GM19351 (cell line): ENCODE measurements around the gene FAM98B.

Experiments
- ATAC-seq: cut with Tn5 transposase; IDR thresholded peaks from one replicate; pipeline ENCODE4 v1.9.1; 2021; ENCODE audit warnings: mild to moderate bottlenecking, moderate library complexity; ENCODE audit not compliant: unreplicated experiment

Gene FAM98B

DNA sequence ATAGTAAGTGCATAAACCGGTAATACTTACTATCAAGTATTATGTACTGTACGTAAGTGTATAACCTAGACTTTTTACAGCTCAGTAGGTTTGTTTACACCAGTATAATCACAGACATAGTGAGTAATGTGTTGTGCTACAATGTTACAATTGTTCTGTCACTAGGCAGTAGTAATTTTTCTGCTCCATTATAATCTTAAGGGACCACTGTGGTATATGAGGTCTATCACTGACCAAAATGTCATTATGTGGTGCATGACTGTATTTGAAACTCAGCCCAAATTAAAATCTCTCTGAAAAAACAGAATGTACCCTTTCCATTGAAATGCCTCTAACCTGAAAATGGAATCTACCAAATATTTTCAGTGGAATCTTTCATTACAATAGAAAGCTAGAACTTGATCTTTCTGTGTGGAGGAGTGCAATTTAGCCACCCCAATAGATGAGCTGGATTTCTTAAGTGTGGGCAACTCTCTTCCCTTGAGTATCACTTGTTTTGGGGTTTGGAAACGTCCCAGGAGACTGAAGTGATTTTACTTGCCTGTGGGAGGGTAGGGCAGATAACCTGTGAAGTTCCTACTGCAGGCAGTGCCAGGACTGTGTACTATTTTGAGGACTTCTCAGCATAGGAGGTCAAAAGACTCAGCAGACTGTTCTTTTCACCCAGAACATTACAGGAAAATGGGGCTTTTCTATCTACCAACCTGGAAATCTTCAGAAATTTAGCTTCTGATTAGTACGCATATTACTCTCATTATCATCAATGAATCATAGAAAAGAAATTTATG is 50.9 kb downstream of the FAM98B start:
- no peak for ATAC-seq

GRCh38 chr15:38506997-38507396 is 53.1 kb downstream of the FAM98B start:
- no peak for ATAC-seq

DNA sequence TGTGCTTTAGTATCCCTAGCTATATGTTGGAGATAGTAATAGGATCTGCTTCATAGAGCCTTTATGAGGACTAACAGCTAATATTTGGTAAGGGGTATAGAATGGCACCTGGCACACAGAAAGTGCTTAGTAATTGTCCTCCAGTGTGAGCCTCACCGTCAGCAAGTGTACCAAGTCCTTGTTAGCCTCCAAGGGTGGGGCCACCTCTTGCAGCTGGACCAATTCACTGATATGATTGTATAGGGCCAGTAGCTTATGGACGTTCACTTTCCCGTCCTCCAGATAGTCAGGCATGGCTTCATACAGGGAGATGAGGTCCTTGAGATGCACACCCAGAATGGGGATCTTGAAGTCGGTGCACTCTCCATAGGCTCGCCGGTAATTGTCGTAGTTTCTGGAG is 53.6 kb downstream of the FAM98B start:
- ATAC-seq: no peak

DNA sequence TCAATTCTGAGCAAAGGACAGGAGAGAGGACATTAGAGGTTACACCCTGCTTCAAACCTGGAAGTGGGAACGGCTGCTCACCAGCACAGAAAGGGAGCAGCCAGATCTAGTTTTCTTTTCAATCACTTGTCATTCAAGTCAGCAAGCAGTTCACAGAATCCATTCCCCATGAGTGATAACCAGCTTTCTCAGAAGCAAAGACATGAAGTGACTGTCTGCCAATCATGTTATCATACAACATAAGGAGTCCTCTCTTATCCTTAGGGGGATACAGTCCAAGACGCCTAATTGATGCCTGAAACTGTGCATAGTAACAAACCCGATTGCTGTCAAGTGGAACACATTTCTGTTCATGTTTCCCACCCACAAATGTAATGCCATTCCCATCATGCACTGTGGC is 54.7 kb downstream of the FAM98B start:
- ATAC-seq: no peak

- ATAC-seq: no peak
Observed at GRCh38 chr15:38509152-38509551, 55.2 kb downstream of the FAM98B start.

DNA sequence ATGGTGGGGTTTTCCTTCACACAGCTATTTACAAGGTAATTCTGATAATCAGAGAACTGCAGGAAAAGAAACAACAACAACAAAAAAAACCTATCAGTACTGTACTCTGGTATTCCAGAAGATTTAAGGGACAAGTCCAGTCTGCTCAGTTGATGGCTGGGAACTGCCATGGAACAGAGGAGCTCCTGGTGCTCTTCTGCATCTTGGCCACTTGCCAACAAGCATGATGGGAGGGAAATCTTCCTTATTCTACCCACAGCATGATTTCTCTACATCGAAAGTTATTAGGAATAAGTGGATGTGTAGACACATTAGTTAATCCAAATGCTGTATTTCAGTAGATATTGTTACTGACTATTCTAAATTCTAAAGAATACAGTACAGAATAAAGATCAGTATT is 59.0 kb downstream of the FAM98B start:
- no peak for ATAC-seq

DNA sequence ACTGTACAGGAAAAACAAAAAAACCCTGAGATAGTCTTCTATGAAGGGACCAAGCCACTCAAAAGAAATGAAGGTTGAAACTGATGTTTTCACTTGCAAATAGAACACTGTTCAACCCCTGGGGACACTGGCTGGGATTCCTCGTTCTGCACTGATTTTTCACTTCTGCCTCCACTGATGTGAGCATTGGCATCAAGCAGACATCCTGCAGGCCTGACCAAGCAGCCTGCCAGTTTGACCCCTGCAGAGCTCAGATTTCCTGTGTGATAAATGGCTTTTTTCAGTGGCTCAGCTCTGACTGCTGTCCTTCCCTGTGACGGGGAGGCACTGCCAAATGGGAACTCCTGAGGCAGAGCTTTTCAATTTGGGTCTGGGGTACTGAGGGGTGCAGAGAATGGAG is 60.7 kb downstream of the FAM98B start:
- no peak for ATAC-seq

GRCh38 chr15:38516626-38517025 is 62.7 kb downstream of the FAM98B start:
- no peak for ATAC-seq

GRCh38 chr15:38517312-38517975 is 63.5 kb downstream of the FAM98B start:
- ATAC-seq: no peak

- no peak for ATAC-seq
Observed at GRCh38 chr15:38518084-38518483, 64.2 kb downstream of the FAM98B start.

- ATAC-seq: no peak
Observed at GRCh38 chr15:38520035-38520434, 66.1 kb downstream of the FAM98B start.

GRCh38 chr15:38521316-38521715 is 67.4 kb downstream of the FAM98B start:
- no peak for ATAC-seq

- peak; percentile 58 for ATAC-seq
Observed at GRCh38 chr15:38522922-38523321, 69.0 kb downstream of the FAM98B start.

DNA sequence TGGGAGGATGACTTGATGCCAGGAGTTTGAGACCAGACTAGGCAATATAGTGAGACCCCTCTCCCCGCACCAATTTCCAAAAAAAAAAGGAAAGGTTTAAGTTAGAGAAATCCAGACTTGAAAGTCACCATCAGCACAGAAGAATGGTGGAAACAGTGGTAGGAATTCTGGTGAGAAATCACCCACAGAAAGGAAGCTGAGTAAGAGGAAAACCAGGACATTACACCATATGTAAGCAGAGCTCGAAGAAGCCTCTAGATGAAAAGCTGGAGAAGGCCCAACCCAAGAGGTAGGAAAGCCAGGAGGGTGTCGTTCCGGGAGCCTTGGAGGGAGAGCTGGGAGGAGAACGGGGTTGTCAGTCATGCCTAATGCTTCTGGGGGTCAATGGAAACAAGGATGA is 70.2 kb downstream of the FAM98B start:
- no peak for ATAC-seq

- no peak for ATAC-seq
Observed at GRCh38 chr15:38525489-38525888, 71.6 kb downstream of the FAM98B start.

DNA sequence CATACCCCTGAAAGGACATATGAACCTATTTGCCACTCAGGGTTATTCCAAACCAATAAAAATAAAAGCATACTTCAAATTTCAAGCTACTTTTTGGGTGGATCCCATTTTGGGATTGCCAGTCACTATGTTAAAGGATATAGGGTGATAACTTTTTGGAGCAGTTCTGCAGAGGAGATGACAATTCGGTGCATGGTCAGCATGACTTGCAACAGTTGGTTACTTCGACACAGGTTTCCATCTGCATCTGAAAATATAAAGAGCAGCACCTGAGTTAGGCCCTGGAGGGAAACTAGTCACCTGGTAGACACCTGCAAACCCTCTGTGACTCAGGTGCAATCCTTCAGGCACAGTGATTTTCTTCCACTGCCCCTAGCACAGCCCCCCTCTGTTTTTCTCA is 72.2 kb downstream of the FAM98B start:
- no peak for ATAC-seq

DNA sequence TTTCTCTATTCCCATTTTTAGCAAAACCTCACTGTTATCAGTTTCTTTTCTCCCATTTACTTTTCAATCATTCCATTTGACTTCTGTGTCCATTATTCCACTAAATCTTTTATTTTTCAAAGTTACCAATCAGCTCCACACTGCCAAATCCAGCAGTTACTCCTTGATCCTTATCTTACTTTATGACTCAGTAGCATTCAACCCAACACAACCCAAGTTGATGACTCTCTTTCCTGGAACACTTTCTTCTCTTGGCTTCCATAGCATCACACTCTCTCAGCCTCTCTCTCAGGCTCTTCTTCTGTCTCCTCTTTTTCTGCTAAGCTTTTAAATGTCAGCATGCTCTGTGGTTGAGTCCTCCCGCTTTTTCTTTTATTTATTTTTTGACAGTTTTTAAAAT is 74.4 kb downstream of the FAM98B start:
- no peak for ATAC-seq

- peak; percentile 75 for ATAC-seq
Observed at GRCh38 chr15:38530113-38530512, 76.2 kb downstream of the FAM98B start.

DNA sequence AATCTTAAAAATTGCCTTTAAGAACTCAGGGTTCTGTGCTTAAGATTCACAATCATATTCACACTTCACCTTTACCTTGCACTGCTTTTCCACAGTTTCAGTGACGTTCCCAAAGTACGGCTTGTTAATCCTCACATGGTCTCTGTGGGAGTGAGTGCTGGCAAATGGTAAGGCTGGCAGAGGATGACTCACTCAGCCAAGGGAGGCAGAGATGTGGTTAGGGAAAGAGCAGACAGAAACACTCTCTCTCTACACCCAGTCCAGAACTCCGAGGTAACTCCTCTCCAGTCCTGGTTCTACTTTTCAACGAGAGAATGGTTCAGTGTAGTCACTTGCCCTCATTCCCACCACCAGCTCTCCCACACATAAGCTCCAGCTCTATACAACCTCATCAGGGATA is 77.6 kb downstream of the FAM98B start:
- ATAC-seq: no peak

DNA sequence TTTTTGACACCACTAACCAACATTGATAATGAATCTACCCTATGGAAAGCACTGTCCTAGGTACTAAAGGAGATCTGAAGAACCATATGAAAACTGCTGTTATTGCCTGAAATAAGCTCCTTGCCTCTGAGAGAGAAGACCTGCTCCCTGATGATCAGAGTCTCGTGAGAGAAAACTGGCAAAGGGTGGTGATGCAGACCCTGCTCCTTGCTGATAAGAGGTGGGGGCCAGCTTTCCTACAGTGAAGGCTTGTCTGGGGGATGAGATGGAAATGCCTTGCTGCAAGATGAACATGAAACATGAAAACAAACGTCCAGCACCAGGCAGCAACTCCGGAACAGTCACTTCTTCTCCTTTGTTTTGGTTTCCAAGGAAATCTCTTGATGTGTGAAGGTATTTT is 78.8 kb downstream of the FAM98B start:
- ATAC-seq: no peak

GRCh38 chr15:38533416-38533915 is 79.5 kb downstream of the FAM98B start:
- ATAC-seq: no peak

DNA sequence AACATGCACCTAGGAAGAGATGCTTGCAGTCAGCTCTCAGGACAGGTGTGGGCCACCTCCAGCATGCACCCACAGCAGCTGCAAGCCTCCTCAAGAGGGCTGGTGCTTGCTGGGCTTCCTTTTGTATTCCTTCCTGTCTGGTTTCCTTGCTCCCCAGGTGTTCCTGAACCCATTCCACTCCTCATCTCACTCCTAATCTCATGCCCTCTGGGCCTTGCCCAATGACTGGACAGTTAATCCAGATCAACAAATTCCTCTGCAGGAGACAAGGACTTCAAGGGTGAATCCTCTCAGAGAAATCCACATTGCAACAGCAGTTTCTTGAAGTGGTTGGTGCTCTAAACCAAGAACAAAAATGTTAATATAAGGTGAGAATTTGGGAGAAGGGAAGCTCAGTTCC is 80.0 kb downstream of the FAM98B start:
- no peak for ATAC-seq
